ENCODE results near the gene MYOF.

Gene MYOF

DNA sequence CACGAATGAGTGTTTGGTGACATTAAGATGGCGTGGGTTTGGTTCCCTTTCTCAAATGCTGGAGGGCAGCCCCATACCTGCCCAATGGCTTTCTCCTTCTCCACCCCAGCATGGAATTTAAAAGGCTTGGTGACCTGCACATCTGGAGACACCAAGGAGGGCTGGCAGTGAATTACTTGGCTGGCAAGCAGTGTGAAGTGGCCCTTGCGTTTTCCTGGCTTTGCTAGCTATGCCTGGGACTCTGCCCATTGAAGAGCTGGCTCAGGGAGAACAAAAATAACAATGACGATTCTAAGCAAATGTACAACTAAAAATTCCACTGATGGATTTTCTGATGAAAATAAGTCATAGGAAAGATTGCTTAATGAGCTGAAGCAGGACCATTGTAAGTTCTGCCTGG, 204.8 kb downstream of the MYOF start:
- no peak for DNase-seq (ENCODE audit: low spot score)
- POLR2A ChIA-PET (ENCODE audit: low non-redundant PET) = no interaction called here
- CTCF ChIA-PET = no interaction called here
- no peak overlapping the region for H3K27ac ChIP-seq
- TF ChIP-seq, protein P1, sequence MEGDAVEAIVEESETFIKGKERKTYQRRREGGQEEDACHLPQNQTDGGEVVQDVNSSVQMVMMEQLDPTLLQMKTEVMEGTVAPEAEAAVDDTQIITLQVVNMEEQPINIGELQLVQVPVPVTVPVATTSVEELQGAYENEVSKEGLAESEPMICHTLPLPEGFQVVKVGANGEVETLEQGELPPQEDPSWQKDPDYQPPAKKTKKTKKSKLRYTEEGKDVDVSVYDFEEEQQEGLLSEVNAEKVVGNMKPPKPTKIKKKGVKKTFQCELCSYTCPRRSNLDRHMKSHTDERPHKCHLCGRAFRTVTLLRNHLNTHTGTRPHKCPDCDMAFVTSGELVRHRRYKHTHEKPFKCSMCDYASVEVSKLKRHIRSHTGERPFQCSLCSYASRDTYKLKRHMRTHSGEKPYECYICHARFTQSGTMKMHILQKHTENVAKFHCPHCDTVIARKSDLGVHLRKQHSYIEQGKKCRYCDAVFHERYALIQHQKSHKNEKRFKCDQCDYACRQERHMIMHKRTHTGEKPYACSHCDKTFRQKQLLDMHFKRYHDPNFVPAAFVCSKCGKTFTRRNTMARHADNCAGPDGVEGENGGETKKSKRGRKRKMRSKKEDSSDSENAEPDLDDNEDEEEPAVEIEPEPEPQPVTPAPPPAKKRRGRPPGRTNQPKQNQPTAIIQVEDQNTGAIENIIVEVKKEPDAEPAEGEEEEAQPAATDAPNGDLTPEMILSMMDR (conservative IDR thresholded peaks at IDR 0.05; ENCODE audit: low read depth) = no peak

DNA sequence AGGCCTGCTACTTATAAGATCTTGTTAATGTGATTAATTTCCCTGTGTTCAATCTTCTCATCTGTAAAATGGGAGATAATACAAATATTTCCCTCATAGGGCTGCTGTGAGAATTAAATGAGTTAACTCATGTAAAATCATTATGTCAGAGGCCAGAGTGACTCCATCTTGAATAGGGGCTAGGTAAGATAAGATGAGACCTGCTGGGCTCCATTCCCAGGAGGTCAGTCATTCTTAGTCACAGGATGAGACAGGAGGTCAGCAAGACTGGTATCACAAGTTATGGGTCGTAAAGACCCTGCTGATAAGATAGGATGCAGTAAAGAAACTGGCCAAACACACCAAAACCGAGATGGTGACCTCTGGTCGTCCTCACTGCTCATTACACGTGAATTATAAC, 207.7 kb downstream of the MYOF start:
- POLR2A ChIA-PET (ENCODE audit: low non-redundant PET) = no interaction called here
- TF ChIP-seq, protein P1 (conservative IDR thresholded peaks at IDR 0.05; ENCODE audit: low read depth) = no peak
- H3K27ac ChIP-seq = no peak overlapping the region
- no peak for DNase-seq (ENCODE audit: low spot score)
- CTCF ChIA-PET = no interaction called here

DNA sequence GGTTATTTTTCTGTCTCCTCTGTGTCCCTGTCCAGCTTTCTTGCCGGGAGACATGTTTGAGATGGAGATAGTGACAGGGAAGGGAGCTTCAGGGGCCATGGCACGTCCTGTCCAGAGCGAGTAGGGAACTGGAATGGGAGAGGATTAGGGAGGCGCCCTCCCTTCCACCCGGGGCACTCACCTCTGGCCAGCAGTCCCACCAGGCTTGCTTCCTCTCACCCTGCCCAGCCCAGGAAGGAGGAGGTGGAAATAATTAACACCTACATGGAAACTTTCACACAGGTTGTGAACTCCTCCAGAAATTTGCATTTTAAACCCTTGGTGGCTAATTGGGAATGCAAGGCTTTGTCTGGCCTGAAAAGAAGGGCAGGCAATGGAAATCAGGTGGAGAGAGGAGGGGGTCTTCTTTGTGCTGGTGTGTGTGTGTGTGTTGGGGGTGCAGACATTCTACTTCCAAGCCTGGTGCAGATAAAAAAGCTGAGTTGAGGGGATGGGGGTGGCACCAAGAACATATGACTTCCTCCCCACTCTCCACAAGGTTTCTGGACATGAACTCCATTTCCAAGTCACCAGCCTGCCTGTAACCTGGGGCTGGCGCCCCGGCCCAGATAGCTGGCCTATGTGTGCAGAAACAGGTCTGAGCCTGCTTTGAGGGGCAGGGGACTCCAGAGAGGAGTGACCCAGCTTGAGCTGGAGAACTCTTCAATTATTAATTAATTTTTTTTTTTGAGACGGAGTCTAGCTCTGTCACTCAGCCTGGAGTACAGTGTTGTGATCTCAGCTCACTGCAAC, 209.1 kb downstream of the MYOF start:
- no peak overlapping the region for H3K27ac ChIP-seq
- TF ChIP-seq, protein P1 (conservative IDR thresholded peaks at IDR 0.05; ENCODE audit: low read depth) = no peak
- ChIA-PET POLR2A (ENCODE audit: low non-redundant PET) (no interaction called here), CTCF (interaction anchor here (0.6 to 0.9 kb wide), 3 partner anchors 61 to 168 kb away, joined by 3 to 5 read pairs (median 3); no protein-coding TSS in a partner anchor)
- no peak for DNase-seq (ENCODE audit: low spot score)

DNA sequence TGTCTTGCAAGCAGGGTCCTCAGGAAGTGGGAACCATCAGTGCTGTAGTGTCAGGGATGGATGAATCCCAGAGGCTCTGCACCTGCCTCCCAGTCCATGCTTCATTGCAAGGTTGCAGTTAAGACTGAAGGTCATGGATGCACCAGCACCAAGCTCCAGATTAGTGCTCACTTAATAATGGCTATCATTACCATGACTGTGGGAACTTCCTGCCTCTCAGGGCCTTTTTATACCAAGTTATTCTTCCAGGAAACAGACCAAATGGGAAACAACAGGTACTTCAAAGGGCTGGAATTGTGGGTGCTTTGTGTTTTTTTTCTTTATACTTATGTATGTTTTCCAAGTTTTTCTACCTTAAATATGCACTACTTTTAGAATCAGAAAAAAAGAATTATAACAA, 210.8 kb downstream of the MYOF start:
- ChIA-PET POLR2A (ENCODE audit: low non-redundant PET) (no interaction called here), CTCF (no interaction called here)
- TF ChIP-seq, protein P1 (conservative IDR thresholded peaks at IDR 0.05; ENCODE audit: low read depth) = no peak
- no peak overlapping the region for H3K27ac ChIP-seq
- DNase-seq (ENCODE audit: low spot score) = no peak

DNA sequence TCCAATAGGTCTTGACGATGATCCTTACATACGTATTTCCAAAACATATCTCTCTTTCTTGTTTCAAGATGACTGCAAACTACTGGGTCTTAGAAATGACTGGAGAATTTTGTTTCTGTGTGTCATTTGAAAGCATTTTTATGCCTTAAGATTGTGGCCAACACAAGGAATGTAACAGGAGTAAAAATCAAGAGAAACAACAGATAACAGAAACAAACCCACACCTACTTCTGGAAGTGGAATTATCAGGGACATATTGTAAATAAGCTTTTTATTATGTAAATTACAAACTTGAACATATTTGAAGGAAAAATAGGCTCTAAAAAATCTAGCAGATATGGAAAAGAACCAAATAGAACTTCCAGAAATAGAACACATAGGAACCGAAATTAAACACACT, 212.9 kb downstream of the MYOF start:
- CTCF ChIA-PET = no interaction called here

DNA sequence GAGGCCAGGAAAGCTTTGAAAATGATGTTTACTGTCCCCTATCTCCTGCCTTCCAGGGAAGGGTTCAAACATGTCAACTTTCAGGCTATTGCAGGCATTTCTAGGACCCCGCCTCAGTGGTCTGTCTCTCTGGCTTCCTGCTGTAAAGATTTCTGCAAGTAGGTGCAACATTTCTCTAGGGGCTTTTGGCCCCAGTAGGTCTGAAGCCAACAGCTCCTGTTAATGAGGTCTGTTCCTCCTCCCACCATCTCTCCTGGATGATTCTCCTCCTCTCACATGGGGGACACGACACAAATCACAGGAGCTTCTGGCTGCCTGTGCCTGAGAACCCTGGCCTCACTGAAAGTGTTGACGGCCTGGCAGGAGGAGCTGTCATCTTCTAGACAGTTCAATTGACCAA, 214.1 kb downstream of the MYOF start:
- POLR2A ChIA-PET (ENCODE audit: low non-redundant PET) = no interaction called here
- no peak overlapping the region for H3K27ac ChIP-seq
- TF ChIP-seq, protein P1 (conservative IDR thresholded peaks at IDR 0.05; ENCODE audit: low read depth) = no peak
- DNase-seq (ENCODE audit: low spot score) = no peak
- CTCF ChIA-PET = interaction anchor here (0.6 kb wide), 1 partner anchor 85 kb away, joined by 3 read pairs; no protein-coding TSS in a partner anchor

More for the DNA sequence above, 212.9 kb downstream of the MYOF start:
- DNase-seq (ENCODE audit: low spot score) = no peak
- POLR2A ChIA-PET (ENCODE audit: low non-redundant PET) = no interaction called here
- TF ChIP-seq, protein P1 (conservative IDR thresholded peaks at IDR 0.05; ENCODE audit: low read depth) = no peak
- no peak overlapping the region for H3K27ac ChIP-seq
